ENCODE data around the gene BRD3. TPM values are rescaled to one million over a fixed set of nuclear protein-coding genes. Genes with fewer than 3 reads are reported as not detected.

The BRD3 gene
- total RNA-seq, 2 experiments from 2014 or later, result 32.7 to 37.7 TPM

DNA sequence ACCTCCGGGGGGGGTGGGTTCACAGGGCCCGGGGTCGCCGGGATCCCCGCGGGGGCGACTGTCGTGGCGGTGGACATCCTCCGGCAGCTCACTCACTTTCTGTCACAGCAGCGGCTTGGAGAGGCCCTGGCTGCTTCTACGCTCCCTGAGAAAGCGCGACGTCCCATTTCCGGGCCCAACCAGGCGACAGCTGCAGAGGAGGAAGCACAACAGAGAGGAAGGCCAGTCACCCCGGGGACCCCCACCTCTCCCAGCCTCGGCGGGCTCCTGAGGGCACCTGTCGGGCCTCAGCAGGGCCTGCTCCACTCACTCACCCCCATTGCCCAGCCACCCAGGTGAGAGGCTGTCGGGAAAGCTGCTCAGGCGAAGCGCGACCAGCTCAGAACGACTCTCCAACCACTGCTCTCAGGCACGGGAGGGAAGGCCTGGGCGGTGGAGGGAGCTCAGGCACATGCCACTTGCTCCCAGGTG lies 14.4 kb downstream of the BRD3 start:
- ChIA-PET POLR2A (no interaction called here), CTCF (no interaction called here)
- ATAC-seq (no peak), DNase-seq (no peak)
- TF ChIP-seq, protein P1, sequence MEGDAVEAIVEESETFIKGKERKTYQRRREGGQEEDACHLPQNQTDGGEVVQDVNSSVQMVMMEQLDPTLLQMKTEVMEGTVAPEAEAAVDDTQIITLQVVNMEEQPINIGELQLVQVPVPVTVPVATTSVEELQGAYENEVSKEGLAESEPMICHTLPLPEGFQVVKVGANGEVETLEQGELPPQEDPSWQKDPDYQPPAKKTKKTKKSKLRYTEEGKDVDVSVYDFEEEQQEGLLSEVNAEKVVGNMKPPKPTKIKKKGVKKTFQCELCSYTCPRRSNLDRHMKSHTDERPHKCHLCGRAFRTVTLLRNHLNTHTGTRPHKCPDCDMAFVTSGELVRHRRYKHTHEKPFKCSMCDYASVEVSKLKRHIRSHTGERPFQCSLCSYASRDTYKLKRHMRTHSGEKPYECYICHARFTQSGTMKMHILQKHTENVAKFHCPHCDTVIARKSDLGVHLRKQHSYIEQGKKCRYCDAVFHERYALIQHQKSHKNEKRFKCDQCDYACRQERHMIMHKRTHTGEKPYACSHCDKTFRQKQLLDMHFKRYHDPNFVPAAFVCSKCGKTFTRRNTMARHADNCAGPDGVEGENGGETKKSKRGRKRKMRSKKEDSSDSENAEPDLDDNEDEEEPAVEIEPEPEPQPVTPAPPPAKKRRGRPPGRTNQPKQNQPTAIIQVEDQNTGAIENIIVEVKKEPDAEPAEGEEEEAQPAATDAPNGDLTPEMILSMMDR (IDR thresholded peaks at IDR 0.05), result no peak
- Mint-ChIP-seq H3K27me3 (no peaks in the 10 kb centered on the region), H3K27ac (no peak overlapping the region), H3K9me3 (no peaks in the 10 kb centered on the region), H3K4me3 (no peak overlapping the region), H3K4me1 (ENCODE audit: low read depth) (peaks cover 16% of the 10 kb centered on the region), H3K36me3 (ENCODE audit: low read depth) (peaks cover 6% of the 10 kb centered on the region)
- intact Hi-C loops (cut with micrococcal nuclease), result no loop called here

- H3K36me3 Mint-ChIP-seq (ENCODE audit: low read depth), result peaks cover 6% of the 10 kb centered on the region
- peaks cover 13% of the 10 kb centered on the region for H3K4me1 Mint-ChIP-seq (ENCODE audit: low read depth)
- no peak for ATAC-seq
- ChIA-PET POLR2A (interaction anchor here (1.5 kb wide), 1 partner anchor 13 kb away, joined by 4 read pairs; no protein-coding TSS in a partner anchor), CTCF (no interaction called here)
- DNase-seq, result no peak
- TF ChIP-seq, protein P1 (IDR thresholded peaks at IDR 0.05), result no peak
- no peak overlapping the region for H3K4me3 Mint-ChIP-seq
- no peaks in the 10 kb centered on the region for H3K9me3 Mint-ChIP-seq
- H3K27ac Mint-ChIP-seq, result no peak overlapping the region
- no peaks in the 10 kb centered on the region for H3K27me3 Mint-ChIP-seq
- intact Hi-C loops (cut with micrococcal nuclease), result no loop called here
Measured at GRCh38 chr9:134052941-134053340, 14.9 kb downstream of the BRD3 start.

- no peak for ATAC-seq
- H3K9me3 Mint-ChIP-seq, result no peaks in the 10 kb centered on the region
- H3K27ac Mint-ChIP-seq, result no peak overlapping the region
- H3K27me3 Mint-ChIP-seq, result no peaks in the 10 kb centered on the region
- H3K4me1 Mint-ChIP-seq (ENCODE audit: low read depth), result peaks cover 12% of the 10 kb centered on the region
- intact Hi-C loops (cut with micrococcal nuclease), result no loop called here
- ChIA-PET POLR2A (interaction anchor here (1.5 kb wide), 1 partner anchor 14 kb away, joined by 4 read pairs; no protein-coding TSS in a partner anchor), CTCF (no interaction called here)
- H3K4me3 Mint-ChIP-seq, result no peak overlapping the region
- no peak for DNase-seq
- peaks cover 8% of the 10 kb centered on the region for H3K36me3 Mint-ChIP-seq (ENCODE audit: low read depth)
- TF ChIP-seq, protein P1 (IDR thresholded peaks at IDR 0.05), result no peak
Measured at GRCh38 chr9:134052491-134052890, 15.3 kb downstream of the BRD3 start.

DNA sequence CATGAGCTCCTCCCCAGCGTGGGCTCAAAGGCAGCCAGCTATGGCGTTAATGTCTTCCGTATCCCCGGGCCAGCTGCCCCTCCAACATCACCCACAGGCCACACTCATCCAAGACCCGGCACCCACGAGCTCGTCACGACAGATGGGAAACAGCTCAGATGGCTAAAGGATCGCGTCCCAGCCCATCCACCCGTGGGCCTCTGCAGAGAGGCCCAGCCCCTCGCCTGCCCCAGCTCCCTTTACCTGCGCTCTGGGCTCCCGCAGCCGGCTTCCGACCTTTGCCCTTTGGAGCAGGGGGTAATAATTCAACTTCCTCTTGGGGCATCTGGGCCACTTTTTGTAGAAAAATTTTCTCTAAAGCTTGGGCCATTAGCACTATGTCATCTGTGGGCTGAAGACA lies 16.5 kb downstream of the BRD3 start:
- H3K9me3 Mint-ChIP-seq, result no peaks in the 10 kb centered on the region
- peaks cover 9% of the 10 kb centered on the region for H3K36me3 Mint-ChIP-seq (ENCODE audit: low read depth)
- TF ChIP-seq, protein P1 (IDR thresholded peaks at IDR 0.05), result no peak
- CTCF ChIA-PET, result no interaction called here
- no peak for DNase-seq
- H3K27ac Mint-ChIP-seq, result no peak overlapping the region
- no peak overlapping the region for H3K4me3 Mint-ChIP-seq
- peaks cover 3% of the 10 kb centered on the region for H3K4me1 Mint-ChIP-seq (ENCODE audit: low read depth)
- H3K27me3 Mint-ChIP-seq, result no peaks in the 10 kb centered on the region
- ATAC-seq, result no peak
- intact Hi-C loops (cut with micrococcal nuclease), result no loop called here
- POLR2A ChIA-PET, result interaction anchor here (0.9 to 1.5 kb wide), 2 partner anchors 10 to 15 kb away, joined by 3 to 4 read pairs; no protein-coding TSS in a partner anchor

DNA sequence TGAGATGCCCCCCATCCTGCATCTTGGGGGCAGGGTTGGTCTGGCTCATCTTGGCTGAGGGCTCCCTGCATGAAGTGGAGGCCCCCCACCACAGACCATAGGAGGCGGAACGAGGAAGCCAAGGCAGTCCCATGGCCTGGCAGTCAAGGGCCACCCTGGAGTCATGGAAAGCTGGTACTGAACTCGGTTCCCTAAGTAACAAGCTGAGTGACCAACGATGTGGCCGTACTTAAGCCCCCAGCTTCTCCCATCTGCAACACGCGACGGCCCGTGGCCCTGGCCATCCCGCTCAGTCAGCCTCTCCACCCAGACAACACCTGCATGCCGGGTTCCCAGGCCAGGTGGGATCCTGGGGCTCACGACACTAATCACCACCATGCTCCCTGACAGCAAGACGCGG lies 17.1 kb downstream of the BRD3 start:
- no peaks in the 10 kb centered on the region for H3K27me3 Mint-ChIP-seq
- no peaks in the 10 kb centered on the region for H3K9me3 Mint-ChIP-seq

More for the DNA sequence above, 17.1 kb downstream of the BRD3 start:
- DNase-seq (no peak), ATAC-seq (no peak)
- no peak overlapping the region for H3K27ac Mint-ChIP-seq
- peaks cover 9% of the 10 kb centered on the region for H3K36me3 Mint-ChIP-seq (ENCODE audit: low read depth)
- CTCF ChIA-PET, result no interaction called here
- no peaks in the 10 kb centered on the region for H3K4me1 Mint-ChIP-seq (ENCODE audit: low read depth)
- H3K4me3 Mint-ChIP-seq, result no peak overlapping the region
- POLR2A ChIA-PET, result interaction anchor here (0.9 kb wide), 1 partner anchor 9 kb away, joined by 3 read pairs; no protein-coding TSS in a partner anchor
- intact Hi-C loops (cut with micrococcal nuclease), result no loop called here
- TF ChIP-seq, protein P1 (IDR thresholded peaks at IDR 0.05), result no peak

Measured in activated CD8-positive, alpha-beta T cell treated with anti-CD3 and anti-CD28 coated beads for 36 hours (primary cell).